Measurements from ENCODE around the gene CABCOCO1.
"Not testable (repeated sequence)": the region's sequence is repeated elsewhere in the genome, so short reads cannot be mapped to it uniquely, and the experiment has no call there.

Gene CABCOCO1

DNA sequence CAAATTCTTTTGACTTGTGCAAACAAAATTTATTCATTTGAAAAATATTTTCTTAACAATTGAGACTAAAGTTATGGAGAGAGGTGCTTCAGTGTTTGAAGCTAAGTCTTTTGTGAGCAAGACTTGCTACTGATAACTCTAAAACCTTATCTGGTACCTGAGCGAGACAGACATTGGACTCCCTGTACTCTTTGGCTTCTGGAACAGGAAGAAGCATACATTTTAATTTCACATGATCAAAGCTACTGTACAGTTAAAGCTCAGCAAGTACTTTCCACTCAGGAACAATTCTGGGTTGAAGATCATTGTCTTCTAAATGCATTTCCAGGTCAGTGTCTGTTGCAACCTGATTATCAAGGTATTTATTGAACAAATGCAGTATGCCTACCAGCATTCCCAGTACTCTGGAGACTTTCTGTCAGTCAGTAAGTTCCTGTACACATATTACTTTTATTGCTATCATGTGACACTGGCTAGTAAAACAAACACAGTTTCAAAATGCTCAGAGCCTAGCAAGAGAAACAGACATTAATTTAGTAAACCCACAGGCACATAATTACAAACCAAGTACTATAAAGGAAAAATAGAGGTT lies 42.4 kb downstream of the CABCOCO1 start:
- DNase-seq (ENCODE audit: low read depth) = no peak
- TF ChIP-seq, protein P1, sequence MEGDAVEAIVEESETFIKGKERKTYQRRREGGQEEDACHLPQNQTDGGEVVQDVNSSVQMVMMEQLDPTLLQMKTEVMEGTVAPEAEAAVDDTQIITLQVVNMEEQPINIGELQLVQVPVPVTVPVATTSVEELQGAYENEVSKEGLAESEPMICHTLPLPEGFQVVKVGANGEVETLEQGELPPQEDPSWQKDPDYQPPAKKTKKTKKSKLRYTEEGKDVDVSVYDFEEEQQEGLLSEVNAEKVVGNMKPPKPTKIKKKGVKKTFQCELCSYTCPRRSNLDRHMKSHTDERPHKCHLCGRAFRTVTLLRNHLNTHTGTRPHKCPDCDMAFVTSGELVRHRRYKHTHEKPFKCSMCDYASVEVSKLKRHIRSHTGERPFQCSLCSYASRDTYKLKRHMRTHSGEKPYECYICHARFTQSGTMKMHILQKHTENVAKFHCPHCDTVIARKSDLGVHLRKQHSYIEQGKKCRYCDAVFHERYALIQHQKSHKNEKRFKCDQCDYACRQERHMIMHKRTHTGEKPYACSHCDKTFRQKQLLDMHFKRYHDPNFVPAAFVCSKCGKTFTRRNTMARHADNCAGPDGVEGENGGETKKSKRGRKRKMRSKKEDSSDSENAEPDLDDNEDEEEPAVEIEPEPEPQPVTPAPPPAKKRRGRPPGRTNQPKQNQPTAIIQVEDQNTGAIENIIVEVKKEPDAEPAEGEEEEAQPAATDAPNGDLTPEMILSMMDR (conservative IDR thresholded peaks at IDR 0.05; ENCODE audit: low read depth, low read length) = no peak

DNA sequence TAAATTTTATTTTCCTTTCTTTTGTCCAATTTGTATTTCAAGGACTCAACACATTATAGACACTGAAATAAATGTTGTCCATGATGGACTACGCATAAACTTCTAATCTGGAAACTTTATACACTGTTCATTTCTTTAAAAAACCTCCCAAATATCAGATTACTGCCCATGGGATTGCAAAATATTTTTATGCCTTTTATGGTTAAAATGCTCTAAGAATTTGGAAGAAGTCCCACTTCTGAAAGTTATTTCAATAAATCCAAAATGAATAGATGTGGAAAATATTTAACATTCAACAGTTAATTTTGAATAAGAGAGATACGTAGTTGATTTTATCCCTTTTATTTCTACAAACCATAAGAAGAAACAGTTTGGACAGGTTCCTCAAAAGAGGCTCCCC lies 46.1 kb downstream of the CABCOCO1 start:
- H3K4me3 ChIP-seq (ENCODE audit: low read length) = no peak overlapping the region
- DNase-seq (ENCODE audit: low read depth) = no peak
- TF ChIP-seq, protein P1 (conservative IDR thresholded peaks at IDR 0.05; ENCODE audit: low read depth, low read length) = no peak

More for the DNA sequence above, 42.4 kb downstream of the CABCOCO1 start:
- H3K4me3 ChIP-seq (ENCODE audit: low read length) = no peak overlapping the region

DNA sequence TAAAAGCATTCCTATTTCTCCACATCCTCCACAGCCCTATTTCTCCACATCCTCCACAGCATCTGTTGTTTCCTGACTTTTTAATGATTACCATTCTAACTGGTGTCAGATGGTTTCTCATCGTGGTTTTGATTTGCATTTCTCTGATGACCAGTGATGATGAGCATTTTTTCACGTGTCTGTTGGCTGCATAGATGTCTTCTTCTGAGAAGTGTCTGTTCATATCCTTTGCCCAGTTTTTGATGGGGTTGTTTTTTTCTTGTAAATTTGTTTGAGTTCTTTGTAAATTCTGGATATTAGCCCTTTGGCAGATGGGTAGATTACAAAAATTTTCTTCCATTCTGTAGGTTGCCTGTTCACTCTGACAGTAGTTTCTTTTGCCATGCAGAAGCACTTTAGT lies 49.4 kb downstream of the CABCOCO1 start:
- not testable (repeated sequence) for H3K4me3 ChIP-seq (ENCODE audit: low read length); DNase-seq (ENCODE audit: low read depth)

DNA sequence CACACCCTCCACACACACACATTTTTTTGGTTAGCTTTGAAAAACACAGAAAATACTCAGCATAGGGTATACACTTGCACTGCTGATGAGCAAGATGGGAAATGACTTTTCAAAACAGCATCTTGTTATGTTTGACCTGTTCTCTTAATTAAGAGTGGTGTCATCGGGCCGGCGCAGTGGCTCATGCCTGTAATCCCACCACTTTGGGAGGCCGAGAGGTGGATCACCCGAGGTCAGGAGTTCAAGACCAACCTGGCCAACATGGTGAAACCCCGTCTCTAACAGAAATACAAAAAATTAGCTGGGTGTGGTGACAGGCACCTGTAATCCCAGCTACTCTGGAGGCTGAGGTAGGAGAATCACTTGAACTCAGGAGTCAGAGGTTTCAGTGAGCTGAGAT lies 56.7 kb downstream of the CABCOCO1 start:
- not testable (repeated sequence) for H3K4me3 ChIP-seq (ENCODE audit: low read length); DNase-seq (ENCODE audit: low read depth)

DNA sequence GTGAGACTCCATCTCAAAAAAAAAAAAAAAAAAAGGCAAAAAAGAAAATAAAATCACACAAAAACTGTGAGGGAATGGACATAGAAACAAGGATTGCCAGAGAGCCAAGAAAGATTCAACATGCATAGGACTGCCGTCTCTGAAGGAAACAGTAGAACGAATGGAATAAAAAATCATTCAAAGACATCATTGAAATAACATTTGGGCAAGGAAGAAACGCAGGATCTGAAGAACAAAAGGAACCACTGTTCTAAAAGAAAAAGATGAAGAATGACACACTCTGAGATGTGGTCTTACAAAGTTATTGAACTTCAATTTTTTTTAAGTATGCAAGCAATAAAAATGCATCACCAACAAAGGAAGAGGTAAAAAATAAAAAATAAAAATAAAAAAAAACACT lies 57.2 kb downstream of the CABCOCO1 start:
- H3K4me3 ChIP-seq (ENCODE audit: low read length) = no peak overlapping the region
- TF ChIP-seq, protein P1 (conservative IDR thresholded peaks at IDR 0.05; ENCODE audit: low read depth, low read length) = no peak
- no peak for DNase-seq (ENCODE audit: low read depth)

DNA sequence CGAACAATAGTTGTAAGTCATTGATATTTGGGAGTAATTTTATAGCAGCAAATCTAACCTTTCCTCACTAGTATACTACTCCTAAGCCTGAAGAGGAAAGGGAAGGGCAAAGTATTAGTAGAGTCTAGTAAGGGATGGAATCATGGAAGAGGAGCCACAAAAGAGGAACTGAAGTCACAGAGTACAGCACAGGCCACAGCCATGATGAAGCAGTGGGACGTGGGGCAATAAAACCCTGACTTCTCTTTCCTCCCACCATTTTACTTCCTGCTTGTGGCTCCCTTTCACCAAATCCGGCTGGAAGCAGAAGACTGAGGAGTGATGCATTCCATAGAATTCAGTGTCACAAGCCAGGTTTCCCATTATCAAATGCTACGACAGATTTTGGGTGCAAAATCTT lies 58.7 kb downstream of the CABCOCO1 start:
- H3K4me3 ChIP-seq (ENCODE audit: low read length) = no peak overlapping the region
- TF ChIP-seq, protein P1 (conservative IDR thresholded peaks at IDR 0.05; ENCODE audit: low read depth, low read length) = no peak
- no peak for DNase-seq (ENCODE audit: low read depth)

DNA sequence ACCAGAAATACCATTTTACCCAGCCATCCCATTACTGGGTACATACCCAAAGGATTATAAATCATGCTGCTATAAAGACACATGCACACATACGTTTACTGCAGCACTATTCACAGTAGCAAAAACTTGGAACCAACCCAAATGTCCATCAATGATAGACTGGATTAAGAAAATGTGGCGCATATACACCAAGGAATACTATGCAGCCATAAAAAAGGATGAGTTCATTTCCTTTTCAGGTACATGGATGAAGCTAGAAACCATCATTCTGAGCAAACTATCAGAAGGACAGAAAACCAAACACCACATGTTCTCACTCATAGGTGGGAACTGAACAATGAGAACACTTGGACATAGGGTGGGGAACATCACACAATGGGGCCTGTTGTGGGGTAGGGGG lies 62.5 kb downstream of the CABCOCO1 start:
- DNase-seq (ENCODE audit: low read depth); H3K4me3 ChIP-seq (ENCODE audit: low read length): not testable (repeated sequence)

DNA sequence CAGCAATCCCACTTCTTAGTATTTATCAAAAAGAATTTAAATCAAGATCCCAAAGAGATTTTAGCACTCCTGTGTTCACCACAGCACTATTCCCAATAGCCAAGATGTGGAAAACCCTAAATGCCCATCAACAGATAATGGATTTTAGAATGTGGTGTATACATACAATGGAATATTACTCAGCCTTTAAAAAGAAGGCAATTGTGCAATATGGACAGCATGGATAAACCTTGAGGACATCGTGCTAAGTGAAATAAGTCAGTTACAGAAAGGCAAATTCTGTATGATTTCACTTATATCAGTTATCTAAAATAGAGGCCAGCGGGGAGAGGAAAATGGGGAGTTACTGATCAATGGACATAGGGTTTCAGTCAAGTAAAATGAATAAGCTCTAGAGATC lies 66.9 kb downstream of the CABCOCO1 start:
- no peak overlapping the region for H3K4me3 ChIP-seq (ENCODE audit: low read length)
- DNase-seq (ENCODE audit: low read depth) = no peak
- TF ChIP-seq, protein P1 (conservative IDR thresholded peaks at IDR 0.05; ENCODE audit: low read depth, low read length) = no peak

DNA sequence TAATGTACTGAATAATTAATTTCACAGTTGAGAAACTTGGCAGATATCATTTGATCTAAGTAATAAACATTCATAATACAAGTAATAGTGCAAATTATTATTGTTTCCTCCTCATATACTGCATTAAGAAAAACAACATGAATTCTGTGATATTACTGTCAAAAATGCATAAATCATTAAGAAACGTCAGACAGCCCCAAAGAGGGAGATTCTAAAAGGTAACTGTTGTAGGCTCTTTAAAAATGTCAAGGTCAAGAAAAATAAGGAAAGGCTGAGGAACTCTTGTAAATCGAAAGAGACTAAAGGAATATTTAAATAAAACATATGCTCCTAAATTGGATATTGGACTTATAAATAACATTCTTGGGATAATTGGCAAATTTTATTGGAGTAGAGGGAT lies 67.9 kb downstream of the CABCOCO1 start:
- H3K4me3 ChIP-seq (ENCODE audit: low read length) = no peak overlapping the region
- no peak for DNase-seq (ENCODE audit: low read depth)
- TF ChIP-seq, protein P1 (conservative IDR thresholded peaks at IDR 0.05; ENCODE audit: low read depth, low read length) = no peak

Data from retinal pigment epithelial cell (primary cell).